ENCODE results near the gene UBXN7.

- TF ChIP-seq CTCF (IDR thresholded peaks at IDR 0.05) (no peak), POLR2A (IDR thresholded peaks at IDR 0.05) (no peak)
Measured at GRCh38 chr3:196477678-196478077, 45.5 kb upstream of the UBXN7 start.

Data from adrenal gland (tissue), 5 donors.